WTC11 (cell line): ENCODE measurements around the gene CYB561A3. TPM values are rescaled to one million over a fixed set of nuclear protein-coding genes. Genes with fewer than 3 reads are reported as not detected.

Source experiments
- ATAC-seq: fragments of 200-7000 bp; cut with Tn5 transposase; 2 replicates; pipeline ENCODE4 v1.10.0; 2021; ENCODE audit warnings: mild to moderate bottlenecking, moderate library complexity
- CTCF ChIA-PET: fragments of 300-600 bp; sonication (Branson Sonifier 250); formaldehyde crosslinking; loops from one replicate; lab custom pipeline; 2021; ENCODE audit warnings: antibody characterized with exemption; lab: Charles Lee
- POLR2A ChIA-PET: fragments of 350-600 bp; sonication (Branson Sonifier 250); formaldehyde crosslinking; loops from one replicate; lab custom pipeline; 2021; ENCODE audit warnings: antibody characterized with exemption; lab: Charles Lee
- DNase-seq: peaks from one replicate; pipeline ENCODE4 v3.0.0; 2021; ENCODE audit warnings: low spot score
- H3K27ac Mint-ChIP-seq: 2 replicates; pipeline ENCODE4 v1.8.0; 2021; ENCODE audit warnings: mixed read lengths
- H3K27me3 Mint-ChIP-seq: 2 replicates; pipeline ENCODE4 v1.8.0; 2021; ENCODE audit warnings: low read depth, mild to moderate bottlenecking, moderate library complexity, mixed read lengths
- H3K36me3 Mint-ChIP-seq: 2 replicates; pipeline ENCODE4 v1.8.0; 2021; ENCODE audit warnings: mixed read lengths
- H3K4me1 Mint-ChIP-seq: 2 replicates; pipeline ENCODE4 v1.8.0; 2022; ENCODE audit warnings: mixed read lengths
- H3K4me3 Mint-ChIP-seq: 2 replicates; pipeline ENCODE4 v1.8.0; 2021; ENCODE audit warnings: mild to moderate bottlenecking, moderate library complexity, mixed read lengths
- H3K9me3 Mint-ChIP-seq: 2 replicates; pipeline ENCODE4 v1.8.0; 2021; ENCODE audit warnings: mixed read lengths
- AR ChIP-seq: fragments of 250-450 bp; sonication (Bioruptor Pico); IDR thresholded peaks from 2 replicates; pipeline ENCODE4 v1.9.0; 2021; ENCODE audit warnings: mild to moderate bottlenecking
- ATF3 ChIP-seq: sonication (generic); formaldehyde crosslinking; conservative IDR thresholded peaks from 2 replicates; pipeline ENCODE4 v1.8.1; 2022; ENCODE audit warnings: mild to moderate bottlenecking, missing genetic modification reagents
- CREB1 ChIP-seq: sonication (generic); formaldehyde crosslinking; IDR thresholded peaks from 2 replicates; pipeline ENCODE4 v1.8.0; 2023; ENCODE audit warnings: mild to moderate bottlenecking, missing genetic modification reagents
- ESRRA ChIP-seq: sonication (generic); formaldehyde crosslinking; IDR thresholded peaks from 2 replicates; pipeline ENCODE4 v1.8.1; 2022; ENCODE audit warnings: mild to moderate bottlenecking, missing genetic modification reagents, borderline replicate concordance
- FOXK1 ChIP-seq: sonication (generic); formaldehyde crosslinking; IDR thresholded peaks from 2 replicates; pipeline ENCODE4 v1.8.0; 2022; ENCODE audit warnings: mild to moderate bottlenecking, moderate library complexity, missing genetic modification reagents
- SMAD3 ChIP-seq: sonication (generic); formaldehyde crosslinking; IDR thresholded peaks from 2 replicates; pipeline ENCODE4 v1.8.0; 2022; ENCODE audit warnings: missing genetic modification reagents, mild to moderate bottlenecking, borderline replicate concordance
- TCF7 ChIP-seq: sonication (generic); formaldehyde crosslinking; IDR thresholded peaks from 2 replicates; pipeline ENCODE4 v1.8.0; 2022; ENCODE audit warnings: mild to moderate bottlenecking, low read depth, missing genetic modification reagents, moderate library complexity
- TP53 ChIP-seq: sonication (generic); formaldehyde crosslinking; IDR thresholded peaks from 2 replicates; pipeline ENCODE4 v1.8.1; 2023; ENCODE audit warnings: mild to moderate bottlenecking, missing genetic modification reagents
- ZNF219 ChIP-seq: sonication (generic); formaldehyde crosslinking; IDR thresholded peaks from 2 replicates; pipeline ENCODE4 v1.8.0; 2023; ENCODE audit warnings: missing genetic modification reagents, mild to moderate bottlenecking, borderline replicate concordance
- ZNF263 ChIP-seq: sonication (generic); formaldehyde crosslinking; IDR thresholded peaks from 2 replicates; pipeline ENCODE4 v1.8.1; 2022; ENCODE audit warnings: low read depth, mild to moderate bottlenecking, moderate library complexity, missing genetic modification reagents
- ZNF423 ChIP-seq: fragments of 250-450 bp; sonication (Bioruptor Pico); IDR thresholded peaks from 2 replicates; pipeline ENCODE4 v2.1.2; 2022; ENCODE audit warnings: mild to moderate bottlenecking, moderate library complexity
- ZNF425 ChIP-seq: fragments of 250-450 bp; sonication (Bioruptor Pico); conservative IDR thresholded peaks from 2 replicates; pipeline ENCODE4 v1.9.0; 2021; ENCODE audit warnings: mild to moderate bottlenecking
- total RNA-seq: library from RNA; stranded (reverse); gene quantifications from 3 replicates; pipeline ENCODE4 v1.2.3, GENCODE V29; 2021
- TF ChIP-seq, protein P1 (sequence below): sonication (generic); formaldehyde crosslinking; IDR thresholded peaks from 2 replicates; pipeline ENCODE4 v1.8.0; 2023; ENCODE audit warnings: missing genetic modification reagents
- TF ChIP-seq, protein P2 (sequence below): sonication (generic); formaldehyde crosslinking; IDR thresholded peaks from 2 replicates; pipeline ENCODE4 v1.8.0; 2023; ENCODE audit warnings: missing genetic modification reagents, mild to moderate bottlenecking, borderline replicate concordance
- TF ChIP-seq, protein P3 (sequence below): sonication (generic); formaldehyde crosslinking; IDR thresholded peaks from 2 replicates; pipeline ENCODE4 v1.8.1; 2023; ENCODE audit warnings: mild to moderate bottlenecking, missing genetic modification reagents, moderate library complexity
- TF ChIP-seq, protein P4 (sequence below): sonication (generic); formaldehyde crosslinking; IDR thresholded peaks from 2 replicates; pipeline ENCODE4 v1.8.0; 2022; ENCODE audit warnings: mild to moderate bottlenecking, missing genetic modification reagents
- TF ChIP-seq, protein P5 (sequence below): fragments of 200-600 bp; IDR thresholded peaks from 2 replicates; pipeline ENCODE4 v1.8.0; 2022; ENCODE audit warnings: antibody characterized with exemption

CYB561A3 gene
- total RNA-seq, 1 experiment from 2014 or later: 38.8 TPM

DNA sequence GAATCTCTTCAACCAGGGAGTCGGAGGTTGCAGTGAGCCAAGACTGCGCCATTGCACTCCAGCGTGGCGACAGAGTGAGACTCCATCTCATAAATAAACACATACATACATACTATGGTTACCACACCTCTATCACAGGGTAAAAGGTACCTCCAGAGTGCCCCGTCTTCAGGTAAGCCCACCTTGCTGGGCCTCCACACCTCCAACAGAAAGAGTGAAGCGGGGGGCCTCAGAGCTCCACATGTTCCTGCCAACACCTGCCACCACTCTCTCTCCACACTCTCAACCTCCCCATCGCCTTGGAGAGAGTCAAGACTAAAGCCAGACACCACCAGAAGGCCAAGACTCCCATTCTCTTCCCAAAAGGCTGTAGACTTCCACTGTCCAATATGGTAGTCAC is 56.3 kb downstream of the CYB561A3 start:
- POLR2A ChIA-PET: no interaction called here
- Mint-ChIP-seq H3K36me3 (peaks cover 44% of the 10 kb centered on the region), H3K27ac (no peak overlapping the region), H3K27me3 (no peaks in the 10 kb centered on the region), H3K4me3 (no peak overlapping the region), H3K4me1 (no peaks in the 10 kb centered on the region), H3K9me3 (no peaks in the 10 kb centered on the region)
- TF ChIP-seq, protein P1, sequence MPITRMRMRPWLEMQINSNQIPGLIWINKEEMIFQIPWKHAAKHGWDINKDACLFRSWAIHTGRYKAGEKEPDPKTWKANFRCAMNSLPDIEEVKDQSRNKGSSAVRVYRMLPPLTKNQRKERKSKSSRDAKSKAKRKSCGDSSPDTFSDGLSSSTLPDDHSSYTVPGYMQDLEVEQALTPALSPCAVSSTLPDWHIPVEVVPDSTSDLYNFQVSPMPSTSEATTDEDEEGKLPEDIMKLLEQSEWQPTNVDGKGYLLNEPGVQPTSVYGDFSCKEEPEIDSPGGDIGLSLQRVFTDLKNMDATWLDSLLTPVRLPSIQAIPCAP (CRISPR knock-in tag): no peak
- DNase-seq (no peak), ATAC-seq (no peak)
- CTCF ChIA-PET: no interaction called here

GRCh38 chr11:61303725-61304124 is 58.0 kb downstream of the CYB561A3 start:
- Mint-ChIP-seq H3K36me3 (peaks cover 54% of the 10 kb centered on the region), H3K27ac (no peak overlapping the region), H3K4me1 (peaks cover 4% of the 10 kb centered on the region), H3K9me3 (no peaks in the 10 kb centered on the region), H3K27me3 (no peaks in the 10 kb centered on the region), H3K4me3 (no peak overlapping the region)
- DNase-seq: no peak
- ChIA-PET POLR2A (no interaction called here), CTCF (no interaction called here)
- no peak for ATAC-seq
- TF ChIP-seq TP53 (CRISPR knock-in tag): no peak
- TF ChIP-seq ZNF423 (CRISPR knock-in tag): no peak
- TF ChIP-seq, protein P2, sequence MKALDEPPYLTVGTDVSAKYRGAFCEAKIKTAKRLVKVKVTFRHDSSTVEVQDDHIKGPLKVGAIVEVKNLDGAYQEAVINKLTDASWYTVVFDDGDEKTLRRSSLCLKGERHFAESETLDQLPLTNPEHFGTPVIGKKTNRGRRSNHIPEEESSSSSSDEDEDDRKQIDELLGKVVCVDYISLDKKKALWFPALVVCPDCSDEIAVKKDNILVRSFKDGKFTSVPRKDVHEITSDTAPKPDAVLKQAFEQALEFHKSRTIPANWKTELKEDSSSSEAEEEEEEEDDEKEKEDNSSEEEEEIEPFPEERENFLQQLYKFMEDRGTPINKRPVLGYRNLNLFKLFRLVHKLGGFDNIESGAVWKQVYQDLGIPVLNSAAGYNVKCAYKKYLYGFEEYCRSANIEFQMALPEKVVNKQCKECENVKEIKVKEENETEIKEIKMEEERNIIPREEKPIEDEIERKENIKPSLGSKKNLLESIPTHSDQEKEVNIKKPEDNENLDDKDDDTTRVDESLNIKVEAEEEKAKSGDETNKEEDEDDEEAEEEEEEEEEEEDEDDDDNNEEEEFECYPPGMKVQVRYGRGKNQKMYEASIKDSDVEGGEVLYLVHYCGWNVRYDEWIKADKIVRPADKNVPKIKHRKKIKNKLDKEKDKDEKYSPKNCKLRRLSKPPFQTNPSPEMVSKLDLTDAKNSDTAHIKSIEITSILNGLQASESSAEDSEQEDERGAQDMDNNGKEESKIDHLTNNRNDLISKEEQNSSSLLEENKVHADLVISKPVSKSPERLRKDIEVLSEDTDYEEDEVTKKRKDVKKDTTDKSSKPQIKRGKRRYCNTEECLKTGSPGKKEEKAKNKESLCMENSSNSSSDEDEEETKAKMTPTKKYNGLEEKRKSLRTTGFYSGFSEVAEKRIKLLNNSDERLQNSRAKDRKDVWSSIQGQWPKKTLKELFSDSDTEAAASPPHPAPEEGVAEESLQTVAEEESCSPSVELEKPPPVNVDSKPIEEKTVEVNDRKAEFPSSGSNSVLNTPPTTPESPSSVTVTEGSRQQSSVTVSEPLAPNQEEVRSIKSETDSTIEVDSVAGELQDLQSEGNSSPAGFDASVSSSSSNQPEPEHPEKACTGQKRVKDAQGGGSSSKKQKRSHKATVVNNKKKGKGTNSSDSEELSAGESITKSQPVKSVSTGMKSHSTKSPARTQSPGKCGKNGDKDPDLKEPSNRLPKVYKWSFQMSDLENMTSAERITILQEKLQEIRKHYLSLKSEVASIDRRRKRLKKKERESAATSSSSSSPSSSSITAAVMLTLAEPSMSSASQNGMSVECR (CRISPR knock-in tag): no peak
- TF ChIP-seq CREB1 (CRISPR knock-in tag): no peak
- TF ChIP-seq, protein P3, sequence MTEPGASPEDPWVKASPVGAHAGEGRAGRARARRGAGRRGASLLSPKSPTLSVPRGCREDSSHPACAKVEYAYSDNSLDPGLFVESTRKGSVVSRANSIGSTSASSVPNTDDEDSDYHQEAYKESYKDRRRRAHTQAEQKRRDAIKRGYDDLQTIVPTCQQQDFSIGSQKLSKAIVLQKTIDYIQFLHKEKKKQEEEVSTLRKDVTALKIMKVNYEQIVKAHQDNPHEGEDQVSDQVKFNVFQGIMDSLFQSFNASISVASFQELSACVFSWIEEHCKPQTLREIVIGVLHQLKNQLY: no peak
- no peak for TF ChIP-seq ATF3
- no peak for TF ChIP-seq FOXK1 (CRISPR knock-in tag)
- no peak for TF ChIP-seq AR (CRISPR knock-in tag)
- TF ChIP-seq SMAD3 (CRISPR knock-in tag): no peak
- no peak for TF ChIP-seq ZNF263 (CRISPR knock-in tag)
- TF ChIP-seq ZNF219 (CRISPR knock-in tag): no peak
- no peak for TF ChIP-seq TCF7 (CRISPR knock-in tag)
- TF ChIP-seq, protein P4, sequence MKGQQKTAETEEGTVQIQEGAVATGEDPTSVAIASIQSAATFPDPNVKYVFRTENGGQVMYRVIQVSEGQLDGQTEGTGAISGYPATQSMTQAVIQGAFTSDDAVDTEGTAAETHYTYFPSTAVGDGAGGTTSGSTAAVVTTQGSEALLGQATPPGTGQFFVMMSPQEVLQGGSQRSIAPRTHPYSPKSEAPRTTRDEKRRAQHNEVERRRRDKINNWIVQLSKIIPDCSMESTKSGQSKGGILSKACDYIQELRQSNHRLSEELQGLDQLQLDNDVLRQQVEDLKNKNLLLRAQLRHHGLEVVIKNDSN (CRISPR knock-in tag): no peak
- TF ChIP-seq ZNF425: no peak
- TF ChIP-seq, protein P5, sequence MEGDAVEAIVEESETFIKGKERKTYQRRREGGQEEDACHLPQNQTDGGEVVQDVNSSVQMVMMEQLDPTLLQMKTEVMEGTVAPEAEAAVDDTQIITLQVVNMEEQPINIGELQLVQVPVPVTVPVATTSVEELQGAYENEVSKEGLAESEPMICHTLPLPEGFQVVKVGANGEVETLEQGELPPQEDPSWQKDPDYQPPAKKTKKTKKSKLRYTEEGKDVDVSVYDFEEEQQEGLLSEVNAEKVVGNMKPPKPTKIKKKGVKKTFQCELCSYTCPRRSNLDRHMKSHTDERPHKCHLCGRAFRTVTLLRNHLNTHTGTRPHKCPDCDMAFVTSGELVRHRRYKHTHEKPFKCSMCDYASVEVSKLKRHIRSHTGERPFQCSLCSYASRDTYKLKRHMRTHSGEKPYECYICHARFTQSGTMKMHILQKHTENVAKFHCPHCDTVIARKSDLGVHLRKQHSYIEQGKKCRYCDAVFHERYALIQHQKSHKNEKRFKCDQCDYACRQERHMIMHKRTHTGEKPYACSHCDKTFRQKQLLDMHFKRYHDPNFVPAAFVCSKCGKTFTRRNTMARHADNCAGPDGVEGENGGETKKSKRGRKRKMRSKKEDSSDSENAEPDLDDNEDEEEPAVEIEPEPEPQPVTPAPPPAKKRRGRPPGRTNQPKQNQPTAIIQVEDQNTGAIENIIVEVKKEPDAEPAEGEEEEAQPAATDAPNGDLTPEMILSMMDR: no peak
- TF ChIP-seq ESRRA: no peak
